GM19023 (cell line): ENCODE results near the gene PTPN7.
"Not testable (repeated sequence)": the region's sequence is repeated elsewhere in the genome, so short reads cannot be mapped to it uniquely, and the experiment has no call there.

Experiments
- ATAC-seq: cut with Tn5 transposase; IDR thresholded peaks from one replicate; pipeline ENCODE4 v1.9.1; 2021; ENCODE audit warnings: mild to moderate bottlenecking, moderate library complexity; ENCODE audit not compliant: unreplicated experiment

Gene PTPN7

GRCh38 chr1:202189918-202190715 is 29.7 kb upstream of the PTPN7 start:
- ATAC-seq = no peak

DNA sequence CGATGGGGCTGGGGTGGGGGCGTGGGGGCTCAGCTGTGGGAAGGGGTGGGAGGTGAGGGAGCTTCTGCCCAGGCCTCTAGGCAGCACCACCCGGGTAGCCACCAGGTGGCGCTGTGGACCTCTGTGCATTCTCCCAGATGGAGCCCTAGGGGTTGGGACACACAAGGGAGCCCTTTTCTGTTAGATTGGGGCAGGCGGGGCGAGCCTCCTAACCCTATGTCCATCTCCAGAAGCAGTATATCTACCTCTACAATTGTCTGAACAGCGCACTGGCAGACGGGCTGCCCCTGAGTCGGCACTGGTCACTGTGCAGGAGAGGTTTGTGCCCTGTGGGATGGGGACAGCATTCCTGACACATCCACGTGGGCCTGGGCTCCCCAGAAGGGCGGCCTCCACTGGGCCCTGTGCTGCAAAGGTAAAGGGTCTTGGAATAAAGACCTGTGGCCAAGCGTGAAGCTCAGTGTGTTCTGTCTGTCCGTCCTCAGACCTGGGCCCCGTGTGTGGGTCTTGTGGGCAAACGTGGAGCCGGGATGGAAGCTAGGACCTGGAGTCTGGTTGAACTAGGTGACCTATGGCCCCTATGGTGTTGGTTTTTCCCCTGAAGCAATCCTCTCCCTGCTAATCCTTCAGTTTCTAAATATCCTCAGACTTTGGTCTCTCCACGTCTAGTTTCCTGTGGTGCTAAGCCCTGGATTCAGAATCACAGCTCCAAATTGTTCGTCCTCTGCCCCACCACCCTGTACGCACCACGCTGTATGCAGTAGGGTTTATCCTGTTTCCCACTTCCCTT is 28.8 kb upstream of the PTPN7 start:
- no peak for ATAC-seq

DNA sequence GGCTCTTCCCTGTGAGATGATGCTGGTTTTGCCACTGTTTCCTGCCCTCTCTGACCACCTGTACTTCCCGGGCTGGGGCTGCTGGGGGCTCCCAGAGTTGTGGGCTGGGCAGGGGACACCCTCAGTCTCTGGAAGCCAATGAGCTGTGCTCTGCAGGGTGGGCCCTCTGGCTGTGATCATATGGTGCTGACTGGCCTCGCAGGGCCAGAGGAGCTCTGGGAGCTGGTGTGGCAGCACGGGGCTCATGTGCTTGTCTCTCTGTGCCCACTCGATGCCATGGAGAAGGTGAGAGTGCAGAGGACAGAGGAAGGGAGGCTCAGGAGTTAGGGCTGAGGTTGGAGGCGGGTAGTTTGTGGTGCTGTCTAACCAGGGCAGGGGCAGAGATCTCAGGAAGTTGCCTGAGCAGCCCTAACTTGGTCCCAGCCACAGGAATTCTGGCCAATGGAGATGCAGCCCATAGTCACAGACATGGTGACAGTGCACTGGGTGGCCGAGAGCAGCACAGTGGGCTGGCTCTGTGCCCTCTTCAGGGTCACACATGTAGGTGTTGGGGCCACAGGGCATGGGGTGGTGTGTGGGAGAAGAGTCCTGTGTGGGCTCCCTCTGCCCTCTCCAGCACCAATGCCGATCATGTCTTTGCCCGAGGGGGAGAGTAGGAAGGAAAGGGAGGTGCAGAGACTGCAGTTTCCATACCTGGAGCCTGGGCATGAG is 27.4 kb upstream of the PTPN7 start:
- no peak for ATAC-seq

DNA sequence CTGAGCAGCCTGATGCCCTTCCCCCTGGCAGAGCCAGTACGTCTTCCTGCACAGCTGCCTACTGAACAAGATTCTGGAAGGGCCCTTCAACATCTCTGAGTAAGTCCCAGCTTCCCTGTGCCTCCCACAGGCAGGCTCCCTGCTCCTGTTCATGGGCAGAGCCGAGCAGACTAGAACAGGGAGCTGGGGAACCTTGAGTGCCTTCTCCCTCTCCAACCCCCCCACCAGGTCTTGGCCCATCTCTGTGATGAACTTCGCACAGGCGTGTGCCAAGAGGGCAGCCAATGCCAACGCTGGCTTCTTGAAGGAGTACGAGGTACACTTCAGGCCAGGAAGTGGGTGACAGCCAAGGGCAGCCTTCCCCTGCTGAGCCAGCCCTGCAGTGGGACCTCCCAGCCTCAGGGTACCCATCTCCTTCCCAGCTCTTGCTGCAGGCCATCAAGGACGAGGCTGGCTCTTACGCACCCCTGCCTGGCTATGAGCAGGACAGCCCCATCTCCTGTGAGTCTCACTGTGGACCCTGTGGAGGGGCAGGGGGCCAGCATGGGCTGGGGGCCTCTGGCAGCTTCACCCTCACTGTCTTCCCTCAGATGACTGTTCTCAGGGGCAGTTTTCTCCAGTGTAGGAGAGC is 26.8 kb upstream of the PTPN7 start:
- no peak for ATAC-seq

GRCh38 chr1:202186327-202186726 is 25.9 kb upstream of the PTPN7 start:
- ATAC-seq = no peak

GRCh38 chr1:202184750-202185460 is 24.5 kb upstream of the PTPN7 start:
- no peak for ATAC-seq

GRCh38 chr1:202182040-202182877 is 21.9 kb upstream of the PTPN7 start:
- no peak for ATAC-seq

GRCh38 chr1:202181586-202181985 is 21.2 kb upstream of the PTPN7 start:
- no peak for ATAC-seq

DNA sequence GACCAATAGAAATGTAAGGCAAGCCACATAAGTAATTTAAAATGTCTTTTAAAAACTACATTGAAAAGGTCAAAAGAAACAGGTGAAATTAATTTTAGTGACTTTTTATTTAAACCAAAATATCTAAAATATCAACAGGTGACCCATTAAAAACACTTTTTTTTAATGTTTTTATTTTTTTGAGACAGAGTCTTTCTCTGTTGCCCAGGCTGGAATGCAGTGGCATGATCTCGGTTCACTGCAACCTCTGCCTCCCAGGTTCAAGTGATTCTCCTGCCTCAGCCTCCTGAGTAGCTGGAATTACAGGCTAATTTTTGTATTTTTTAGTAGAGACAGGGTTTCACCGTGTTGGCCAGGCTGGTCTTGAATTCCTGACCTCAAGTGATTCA is 20.3 kb upstream of the PTPN7 start:
- not testable (repeated sequence) for ATAC-seq

GRCh38 chr1:202179828-202180750 is 19.7 kb upstream of the PTPN7 start:
- ATAC-seq = no peak

DNA sequence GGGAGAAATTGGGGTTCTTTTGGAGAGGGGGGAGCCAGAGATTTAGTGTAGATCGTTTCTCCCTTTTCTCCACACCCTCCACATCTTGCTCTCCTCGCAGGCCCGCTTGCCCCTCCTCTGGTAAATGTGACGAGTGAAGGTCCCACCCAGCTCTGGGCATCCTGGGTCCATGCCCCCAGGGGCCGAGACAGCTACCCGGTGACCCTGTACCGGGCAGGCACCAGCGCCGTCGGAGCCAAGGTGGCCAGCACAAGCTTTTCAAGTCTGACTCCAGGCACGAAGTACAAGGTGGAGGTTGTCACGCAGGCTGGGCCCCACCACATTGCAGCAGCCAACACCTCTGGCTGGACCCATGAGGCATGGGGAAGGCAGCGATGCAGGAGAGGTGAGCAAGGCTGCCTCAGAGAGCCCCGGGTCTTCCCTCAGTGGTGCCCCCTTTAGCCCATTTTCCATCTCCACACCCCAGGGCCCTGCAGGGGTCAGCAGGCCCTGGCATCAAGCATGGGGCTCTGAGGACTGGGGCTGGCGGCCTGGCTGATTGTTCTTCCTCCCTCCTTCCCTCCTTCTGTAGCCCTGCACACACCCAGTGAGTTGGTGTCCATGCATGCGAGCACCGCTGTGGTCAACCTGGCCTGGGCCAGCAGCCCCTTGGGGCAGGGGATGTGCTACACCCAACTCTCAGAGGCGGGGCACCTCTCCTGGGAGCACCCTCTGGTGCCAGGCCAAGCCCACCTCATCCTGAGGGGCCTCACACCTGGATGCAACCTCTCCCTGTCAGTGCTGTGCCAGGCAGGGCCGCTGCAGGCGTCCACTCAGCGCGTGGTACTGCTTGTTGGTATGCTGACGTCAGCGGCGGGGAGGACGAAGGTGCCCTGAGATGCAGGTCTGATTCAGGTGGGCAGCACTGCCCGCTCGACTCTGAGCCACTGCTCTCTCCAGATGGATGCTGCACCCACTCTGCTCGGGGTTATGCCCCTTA is 16.8 kb upstream of the PTPN7 start:
- no peak for ATAC-seq

GRCh38 chr1:202173993-202174392 is 13.6 kb upstream of the PTPN7 start:
- ATAC-seq = no peak

- no peak for ATAC-seq
Observed at GRCh38 chr1:202172015-202172355, 11.6 kb upstream of the PTPN7 start.

DNA sequence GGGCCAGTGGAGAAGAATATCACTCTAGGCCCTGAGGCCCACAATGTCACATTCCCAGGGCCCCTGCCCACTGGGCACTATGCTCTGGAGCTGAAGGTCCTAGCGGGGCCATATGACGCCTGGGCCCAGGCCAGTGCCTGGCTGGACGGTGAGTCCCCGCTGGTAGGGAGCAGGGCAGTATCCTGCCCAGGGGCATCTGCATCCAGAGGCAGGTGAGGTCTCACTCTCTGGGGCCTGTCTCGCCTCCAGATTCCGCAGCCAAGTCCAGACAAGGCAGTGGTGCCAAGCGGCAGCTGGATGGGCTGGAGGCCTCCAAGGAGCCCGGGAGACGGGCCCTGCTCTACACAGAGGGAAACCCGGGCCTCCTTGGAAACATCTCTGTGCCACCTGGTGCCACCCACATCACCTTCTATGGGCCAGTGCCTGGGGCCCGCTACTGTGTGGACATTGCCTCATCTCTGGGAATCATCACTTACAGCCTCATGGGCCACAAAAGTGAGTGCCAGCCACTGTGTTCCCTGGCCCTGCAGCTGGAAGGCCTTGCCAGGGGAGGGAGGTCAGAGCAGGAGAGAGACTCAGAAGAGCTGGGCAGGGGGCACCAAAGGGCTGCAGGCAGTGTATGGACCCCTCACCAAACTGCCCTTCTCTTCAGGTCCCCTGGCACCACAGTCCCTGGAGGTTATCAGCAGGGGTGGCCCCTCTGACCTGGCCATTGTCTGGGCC is 11.1 kb upstream of the PTPN7 start:
- ATAC-seq = no peak

- ATAC-seq = no peak
Observed at GRCh38 chr1:202170726-202171125, 10.3 kb upstream of the PTPN7 start.

DNA sequence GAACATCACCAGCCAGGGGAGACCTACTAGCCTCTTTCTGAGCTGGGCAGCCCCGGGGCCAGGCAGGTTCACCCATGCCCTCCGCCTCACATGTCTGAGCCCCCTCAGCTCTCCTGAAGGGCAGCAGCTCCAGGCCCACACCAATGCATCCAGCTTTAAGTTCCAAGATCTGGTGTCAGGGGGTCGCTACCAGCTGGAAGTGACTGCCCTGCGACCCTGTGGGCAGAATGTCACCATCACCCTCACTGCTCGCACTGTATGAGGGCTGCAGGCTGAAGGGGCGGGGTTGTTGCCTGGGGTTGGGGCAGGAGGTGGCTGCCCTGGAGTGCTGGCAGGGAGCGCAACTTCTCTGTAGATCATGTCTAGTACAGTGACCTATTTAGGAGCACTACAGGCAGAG is 8.5 kb upstream of the PTPN7 start:
- ATAC-seq = no peak
